ENCODE data around the gene HMGN2.
"Not testable (repeated sequence)": the region's sequence is repeated elsewhere in the genome, so short reads cannot be mapped to it uniquely, and the experiment has no call there.

HMGN2 gene

DNA sequence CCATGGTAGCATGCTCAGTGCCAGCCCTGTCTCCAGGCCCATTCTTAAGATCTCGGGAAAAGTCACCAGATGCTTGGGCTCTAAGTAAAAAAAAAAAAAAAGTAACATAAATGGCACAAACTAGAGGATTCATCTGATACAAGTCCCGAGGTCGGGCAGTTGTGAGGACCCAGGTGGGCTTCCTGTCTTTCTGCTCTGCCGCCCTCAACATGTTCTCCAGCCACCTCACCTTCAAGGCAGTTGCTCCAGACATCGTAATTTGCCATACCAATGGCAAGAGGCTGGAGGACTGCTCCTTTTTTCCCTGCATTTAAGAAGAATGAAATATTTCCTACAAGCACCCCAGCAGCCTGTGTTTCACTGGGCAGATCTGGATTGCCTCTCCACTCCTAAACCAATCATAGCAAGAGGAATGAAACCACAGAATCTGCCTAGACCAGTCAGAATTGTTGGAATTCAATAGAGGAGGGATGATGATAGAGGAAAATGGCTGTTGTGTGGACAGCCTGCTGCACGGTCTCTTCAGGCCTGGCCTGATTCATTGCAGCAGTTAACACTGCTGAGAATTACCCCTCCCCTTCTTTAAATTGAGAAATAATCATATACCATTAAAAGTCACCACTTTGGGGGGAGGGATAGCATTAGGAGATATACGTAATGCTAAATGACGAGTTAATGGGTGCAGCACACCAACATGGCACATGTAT, 5.4 kb downstream of the HMGN2 start:
- DNase-seq: peak; percentile 48

DNA sequence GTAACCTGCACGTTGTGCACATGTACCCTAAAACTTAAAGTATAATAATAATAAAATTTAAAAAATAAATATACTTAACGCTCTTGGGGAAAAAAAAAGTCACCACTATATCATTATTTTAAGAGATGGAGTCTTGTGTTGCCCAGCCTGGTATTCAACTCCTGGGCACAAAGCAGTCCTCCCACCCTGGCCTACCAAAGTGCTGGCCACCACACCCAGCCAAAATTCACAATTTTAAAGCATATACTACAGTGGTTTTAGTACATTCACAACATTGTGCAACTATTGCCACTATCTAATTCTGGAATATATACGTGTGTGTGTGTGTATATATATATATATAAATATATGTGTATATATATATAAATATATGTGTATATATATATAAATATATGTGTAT, 5.9 kb downstream of the HMGN2 start:
- no peak for DNase-seq

DNA sequence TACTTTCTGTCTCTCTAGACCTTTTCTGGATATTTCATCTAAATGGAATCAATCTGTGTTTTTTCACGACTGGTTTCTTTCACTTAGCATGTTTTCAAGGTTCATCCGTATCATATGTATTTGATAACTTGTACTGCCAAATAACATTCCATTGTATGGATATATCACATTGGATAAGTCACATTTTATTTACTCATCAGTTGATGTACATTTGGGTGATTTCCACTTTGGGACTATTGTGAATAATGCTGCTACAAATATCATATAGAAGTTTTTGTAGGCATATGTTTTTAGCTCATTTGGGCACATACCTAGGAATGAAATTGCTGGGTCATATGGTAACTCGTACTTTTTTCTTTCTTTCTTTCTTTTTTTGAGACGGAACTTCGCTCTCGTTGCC, 6.7 kb downstream of the HMGN2 start:
- no peak for DNase-seq

DNA sequence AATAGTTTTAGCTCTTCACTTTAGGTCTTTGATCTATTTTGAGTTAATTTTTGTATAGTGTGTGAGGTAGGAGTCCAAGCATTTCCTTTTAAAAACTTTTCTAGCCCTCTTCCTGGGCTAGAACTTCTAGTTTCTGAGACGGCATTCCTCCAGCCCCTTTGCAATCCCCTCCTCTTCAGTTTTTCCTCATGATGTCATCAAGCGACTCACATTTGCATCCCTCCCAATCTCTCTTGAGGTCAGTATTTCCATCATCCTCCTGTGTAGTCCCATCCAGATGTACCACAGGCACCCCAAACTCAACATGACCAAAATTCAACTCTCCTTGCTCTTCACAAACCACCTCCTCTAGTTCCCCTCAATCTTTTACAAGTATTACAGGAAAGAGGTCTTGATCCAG, 10.7 kb downstream of the HMGN2 start:
- no peak for DNase-seq

DNA sequence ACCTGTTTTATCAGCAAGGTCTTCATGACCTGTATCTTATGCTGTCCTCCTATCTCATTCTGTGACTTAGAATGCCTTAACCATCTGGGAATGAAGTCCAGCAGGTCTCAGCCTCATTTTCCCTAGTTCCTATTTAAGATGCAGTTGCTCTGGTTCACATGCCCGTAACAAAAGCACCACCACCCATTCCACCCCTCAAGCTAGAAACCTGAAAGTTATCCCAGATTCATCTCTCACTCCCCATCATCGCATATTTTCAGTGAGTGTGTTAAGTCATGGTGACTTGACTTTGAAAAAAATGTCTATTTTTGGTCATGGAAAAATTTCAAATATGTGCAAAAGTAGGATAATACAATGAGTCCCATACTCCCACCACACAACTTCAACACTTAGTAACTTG, 11.7 kb downstream of the HMGN2 start:
- DNase-seq: no peak

DNA sequence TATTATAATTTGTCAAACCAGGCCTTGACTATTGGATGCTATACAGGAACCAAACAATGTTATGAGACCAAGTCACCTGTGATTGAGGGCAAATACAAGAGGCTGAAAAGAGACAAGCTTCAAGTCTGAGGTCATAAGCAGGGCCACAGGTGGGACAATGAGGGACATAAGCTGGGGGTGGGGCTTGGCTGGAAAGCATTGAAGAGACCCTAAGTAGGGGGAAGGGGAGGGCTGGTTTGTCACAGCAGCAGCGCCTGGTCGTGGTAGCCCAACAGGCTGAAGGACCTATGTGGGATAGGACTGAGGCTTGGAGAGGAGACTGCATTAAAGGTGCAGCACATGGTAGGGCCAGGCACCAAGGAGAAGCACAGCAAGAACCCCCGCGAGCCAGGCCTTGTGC, 17.9 kb downstream of the HMGN2 start:
- no peak for DNase-seq

GRCh38 chr1:26493267-26493666, 21.0 kb downstream of the HMGN2 start:
- no peak for DNase-seq

DNA sequence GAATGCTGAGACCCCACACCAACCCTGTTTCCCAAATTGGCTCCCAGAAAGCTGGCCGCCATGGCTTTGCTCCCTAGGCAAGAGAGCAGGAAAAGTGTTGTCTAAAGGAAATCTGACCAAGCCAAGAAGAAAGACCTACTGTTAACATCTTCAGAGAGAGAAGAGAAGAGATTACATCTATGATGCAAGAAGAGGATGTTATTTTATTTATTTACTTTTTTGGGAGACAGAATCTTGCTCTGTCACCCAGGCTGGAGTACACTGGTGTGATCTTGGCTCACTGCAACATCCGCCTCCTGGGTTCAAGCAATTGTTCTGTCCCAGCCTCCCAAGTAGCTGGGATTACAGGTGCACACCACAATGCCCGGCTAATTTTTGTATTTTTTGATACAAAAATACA, 21.7 kb downstream of the HMGN2 start:
- no peak for DNase-seq

GRCh38 chr1:26496861-26497260, 24.6 kb downstream of the HMGN2 start:
- DNase-seq: no peak

GRCh38 chr1:26498894-26499293, 26.7 kb downstream of the HMGN2 start:
- no peak for DNase-seq

DNA sequence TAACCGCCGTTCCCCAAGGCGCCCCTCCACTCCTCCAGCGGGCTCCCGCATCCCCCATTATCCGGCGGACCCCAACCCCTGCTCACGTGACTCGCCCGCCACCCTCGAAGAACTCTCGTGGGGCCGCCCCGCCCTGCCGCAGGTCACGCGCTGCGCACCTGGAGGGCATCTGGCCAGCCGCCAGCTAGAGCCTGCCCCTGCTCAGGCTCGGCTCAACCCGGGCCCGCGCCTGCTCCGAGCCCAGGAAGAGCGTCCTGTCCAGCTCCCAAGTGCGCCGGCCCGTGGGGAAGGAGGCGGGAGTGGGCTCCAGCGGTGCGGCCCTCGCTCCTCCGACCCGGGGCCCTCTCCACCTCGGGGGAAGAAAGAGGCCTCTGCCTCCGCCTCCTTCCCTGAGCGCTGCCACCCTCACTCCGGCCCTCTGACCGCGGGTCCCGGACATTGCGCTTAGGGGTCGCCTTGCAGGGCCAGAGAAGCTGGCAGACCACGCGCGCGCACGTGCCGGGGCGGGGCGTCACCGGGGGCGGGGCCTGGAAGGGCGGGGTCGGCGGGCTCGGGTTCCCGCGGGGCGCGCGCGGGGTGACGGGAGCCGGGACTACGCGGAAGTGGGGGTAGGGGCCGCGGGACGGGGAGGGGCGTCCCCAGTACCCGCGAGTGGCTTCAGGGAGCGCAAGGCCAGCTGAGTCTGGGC, 28.4 kb downstream of the HMGN2 start:
- no peak for DNase-seq

GRCh38 chr1:26510711-26511110, 38.5 kb downstream of the HMGN2 start:
- not testable (repeated sequence) for DNase-seq

GRCh38 chr1:26515836-26516235, 43.6 kb downstream of the HMGN2 start:
- DNase-seq: not testable (repeated sequence)

GRCh38 chr1:26516987-26517765, 44.9 kb downstream of the HMGN2 start:
- no peak for DNase-seq

GRCh38 chr1:26517766-26518049, 45.5 kb downstream of the HMGN2 start:
- DNase-seq: no peak

DNA sequence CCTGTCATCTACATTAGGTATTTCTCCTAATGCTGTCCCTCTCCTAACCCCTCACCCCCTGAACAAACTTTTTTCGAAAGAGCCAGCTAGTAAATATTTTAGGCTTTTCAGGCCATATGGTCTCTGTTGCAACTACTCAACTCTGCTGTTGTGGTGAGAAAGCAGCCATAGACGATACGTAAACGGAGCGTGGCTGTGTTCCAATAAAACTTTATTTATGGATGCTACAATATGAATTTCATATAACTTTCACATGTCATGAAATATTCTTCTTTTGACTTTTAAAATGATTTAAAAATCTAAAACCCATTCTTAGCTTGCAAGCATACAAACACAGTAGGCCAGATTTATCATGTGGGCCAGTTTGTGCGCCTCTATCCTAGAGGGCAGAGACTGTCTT, 46.1 kb downstream of the HMGN2 start:
- DNase-seq: no peak

GRCh38 chr1:26520339-26520738, 48.1 kb downstream of the HMGN2 start:
- DNase-seq: no peak

GRCh38 chr1:26521669-26522030, 49.4 kb downstream of the HMGN2 start:
- no peak for DNase-seq

DNA sequence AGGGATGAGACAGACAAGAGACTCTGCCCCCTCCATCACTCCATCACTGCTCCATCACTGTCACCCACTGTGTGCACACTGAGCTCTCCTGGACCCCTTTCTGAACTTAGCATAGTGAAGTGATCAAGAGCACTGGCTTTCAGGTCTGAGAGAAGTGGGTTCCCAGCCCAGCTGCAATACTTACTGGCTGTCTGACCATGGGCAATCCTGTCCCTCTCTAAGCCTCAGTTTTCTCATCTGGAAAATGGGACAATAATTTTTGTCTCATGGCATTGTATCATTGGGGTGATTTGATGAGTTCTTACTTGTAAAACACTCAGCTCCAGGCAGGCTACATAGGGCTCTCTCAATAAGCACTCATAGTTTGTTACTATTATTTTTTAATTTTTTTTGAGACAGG, 49.8 kb downstream of the HMGN2 start:
- no peak for DNase-seq

DNA sequence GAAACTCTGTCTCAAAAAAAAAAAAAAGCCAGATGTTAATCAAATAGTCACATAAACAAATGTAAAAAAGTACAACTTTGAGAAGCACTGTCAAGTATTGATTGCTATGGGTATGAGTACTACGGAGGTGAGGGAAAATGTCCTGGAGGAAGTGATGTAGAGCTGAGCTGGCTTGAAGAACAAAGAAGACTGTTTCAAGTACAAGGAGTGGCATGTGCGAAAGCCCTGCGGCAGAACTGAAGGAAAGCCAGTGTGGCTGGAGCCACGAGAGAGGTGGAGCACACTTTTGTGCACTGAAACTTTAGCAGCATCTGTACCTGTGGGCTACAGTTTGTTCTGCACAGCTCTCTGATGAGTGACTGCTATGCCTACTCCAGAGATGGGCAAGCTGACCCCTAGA, 51.9 kb downstream of the HMGN2 start:
- DNase-seq: no peak

Measured in hematopoietic multipotent progenitor cell treated with erythropoietin and hydrocortisone succinate and interleukin-3 and kit ligand, for 6 days (in vitro differentiated cells).